Aorta (tissue), 5 donors: Measurements from ENCODE around the gene CD48. TPM values are rescaled to one million over a fixed set of nuclear protein-coding genes. Genes with fewer than 3 reads are reported as not detected.
"Not testable (repeated sequence)": the region's sequence is repeated elsewhere in the genome, so short reads cannot be mapped to it uniquely, and the experiment has no call there.

ENCODE experiments used
- ATAC-seq: fragments of 200-7000 bp; cut with Tn5 transposase; one replicate; pipeline ENCODE4 v1.9.1; 2022; ENCODE audit warnings: moderate library complexity; ENCODE audit not compliant: low FRiP score
- DNase-seq, 2 donors: peaks; one replicate each; pipeline ENCODE4 v3.0.0-alpha.2; 2020
- H3K27ac ChIP-seq, 2 donors: one replicate each; pipeline ENCODE4 v1.5.1; 2013; ENCODE audit warnings: low read length in 2 of 2, mild to moderate bottlenecking in 2 of 2, moderate library complexity in 2 of 2, control low read depth in 1 of 2, inconsistent platforms in 1 of 2, low read depth in 1 of 2
- H3K27me3 ChIP-seq, 2 donors: one replicate each; pipeline ENCODE4 v1.6.1; 2013; ENCODE audit warnings: control low read depth in 1 of 2, low read length in 1 of 2, mild to moderate bottlenecking in 1 of 2, moderate library complexity in 1 of 2; ENCODE audit not compliant: insufficient read depth in 2 of 2, control insufficient read depth in 1 of 2
- H3K36me3 ChIP-seq, 2 donors: one replicate each; pipeline ENCODE4 v1.6.1; 2013; ENCODE audit warnings: control low read depth in 1 of 2, low read length in 1 of 2, mild to moderate bottlenecking in 1 of 2; ENCODE audit not compliant: insufficient read depth in 2 of 2, control insufficient read depth in 1 of 2
- H3K4me1 ChIP-seq, 2 donors: one replicate each; pipeline ENCODE4 v1.6.1; 2013; ENCODE audit warnings: low read length in 2 of 2, control low read depth in 1 of 2, mild to moderate bottlenecking in 1 of 2, moderate library complexity in 1 of 2; ENCODE audit not compliant: insufficient read depth in 2 of 2, control insufficient read depth in 1 of 2
- H3K4me3 ChIP-seq, 2 donors: one replicate each; pipeline ENCODE4 v1.5.1; 2013; ENCODE audit warnings: low read length in 2 of 2, control low read depth in 1 of 2, mild to moderate bottlenecking in 1 of 2
- H3K9me3 ChIP-seq: one replicate; pipeline ENCODE4 v1.6.1; 2013; ENCODE audit warnings: mild to moderate bottlenecking, low read length; ENCODE audit not compliant: control insufficient read depth
- WGBS, 2 donors: extraction: QIAGEN DNeasy Blood & Tissue Kit; methylation state at CpG; one replicate each; pipeline ENCODE4 v1.1.7; 2013; 5-methylcytosine and 5-hydroxymethylcytosine counted together
- intact Hi-C, 2 donors: fragments of 100-400 bp; cut with DNase I; formaldehyde crosslinking; loops; one replicate each; pipeline versions ENCODE4 v1.14.2 to v1.15.0; 2022
- polyA plus RNA-seq, 2 donors: library from polyadenylated mRNA; stranded (reverse); fragments of 200-250 nt; gene quantifications; one replicate each; pipeline ENCODE4 v1.2.3, GENCODE V29; 2013
- total RNA-seq, 2 donors: library from RNA; stranded (reverse); fragmentation: NEBNext Ultra II Directional; extraction: Animal tissue kit (Norgen Biotek cat#: 25700); gene quantifications; one replicate each; pipeline ENCODE4 v1.2.1, GENCODE V29; 2021
- donor health status: healthy with polysubstance abuse.
- donor health status: Bipolar disorder and iron deficiency.
- donor health status: DM: no; HTN: no; CAD: no.
- donor health status: DM: no; HTN: no; CAD: no.
- donor health status: DM: yes; HTN: yes; CAD: no.

Gene CD48
- total and polyA plus RNA-seq, 4 donors, result 1.7 to 11.3 (median 5.2) TPM

DNA sequence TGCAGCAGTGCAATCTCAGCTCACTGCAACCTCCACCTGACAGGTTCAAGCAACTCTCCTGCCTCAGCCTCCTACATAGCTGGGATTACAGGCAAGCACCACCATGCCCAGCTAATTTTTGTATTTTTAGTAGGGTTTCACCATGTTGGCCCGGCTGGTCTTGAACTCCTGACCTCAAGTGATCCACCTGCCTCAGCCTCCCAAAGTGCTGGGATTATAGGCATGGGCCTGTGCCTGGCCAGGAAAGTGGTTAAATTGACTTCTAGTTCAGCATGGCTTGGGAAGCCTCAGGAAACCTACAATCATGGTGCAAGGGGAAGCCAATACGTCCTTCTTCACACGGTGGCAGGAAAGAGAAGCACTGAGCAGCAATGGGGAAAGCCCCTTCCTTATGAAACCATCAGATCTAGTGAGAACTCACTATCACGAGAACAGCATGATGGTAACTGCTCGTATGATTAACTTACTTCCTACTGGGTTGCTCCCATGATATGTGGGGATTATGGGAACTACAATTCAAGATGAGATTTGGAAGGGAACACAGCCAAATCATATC lies 981 bp upstream of the CD48 start:
- intact Hi-C loops, H3K4me1 ChIP-seq, H3K27ac ChIP-seq, H3K27me3 ChIP-seq, H3K36me3 ChIP-seq, H3K9me3 ChIP-seq, H3K4me3 ChIP-seq, DNase-seq: not testable (repeated sequence)
- peak; percentile 49 for ATAC-seq
- WGBS, 2 donors, result 71 to 79% methylated on average over 5 of the region's 5 CpGs

DNA sequence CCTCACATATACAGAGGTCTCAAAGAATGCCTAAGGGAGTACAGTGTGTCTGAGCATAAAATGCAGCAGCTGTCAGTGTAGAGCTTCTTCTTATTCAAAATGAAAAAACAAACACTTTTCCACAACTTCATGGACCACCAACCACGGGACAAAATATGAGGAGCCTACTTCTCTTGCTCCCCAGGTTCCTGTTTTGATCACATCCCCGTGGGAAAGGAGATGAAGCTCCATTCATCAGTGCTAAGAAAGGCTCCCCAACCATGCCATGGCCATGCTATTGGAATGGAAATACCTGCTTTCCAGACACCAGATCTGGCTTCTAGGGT lies 383 bp downstream of the CD48 start:
- Histone ChIP-seq H3K4me1 (no peaks in the 10 kb centered on the region), H3K9me3 (no peaks in the 10 kb centered on the region), H3K27me3 (peaks cover 0 to 2% of the 10 kb centered on the region in 2 donors), H3K27ac (no peak overlapping the region), H3K4me3 (no peak overlapping the region), H3K36me3 (no peaks in the 10 kb centered on the region)
- intact Hi-C loops, result no loop called here
- ATAC-seq (no peak), DNase-seq (no peak)
- 58 to 69% methylated on average over 2 of the region's 2 CpGs for WGBS, 2 donors

DNA sequence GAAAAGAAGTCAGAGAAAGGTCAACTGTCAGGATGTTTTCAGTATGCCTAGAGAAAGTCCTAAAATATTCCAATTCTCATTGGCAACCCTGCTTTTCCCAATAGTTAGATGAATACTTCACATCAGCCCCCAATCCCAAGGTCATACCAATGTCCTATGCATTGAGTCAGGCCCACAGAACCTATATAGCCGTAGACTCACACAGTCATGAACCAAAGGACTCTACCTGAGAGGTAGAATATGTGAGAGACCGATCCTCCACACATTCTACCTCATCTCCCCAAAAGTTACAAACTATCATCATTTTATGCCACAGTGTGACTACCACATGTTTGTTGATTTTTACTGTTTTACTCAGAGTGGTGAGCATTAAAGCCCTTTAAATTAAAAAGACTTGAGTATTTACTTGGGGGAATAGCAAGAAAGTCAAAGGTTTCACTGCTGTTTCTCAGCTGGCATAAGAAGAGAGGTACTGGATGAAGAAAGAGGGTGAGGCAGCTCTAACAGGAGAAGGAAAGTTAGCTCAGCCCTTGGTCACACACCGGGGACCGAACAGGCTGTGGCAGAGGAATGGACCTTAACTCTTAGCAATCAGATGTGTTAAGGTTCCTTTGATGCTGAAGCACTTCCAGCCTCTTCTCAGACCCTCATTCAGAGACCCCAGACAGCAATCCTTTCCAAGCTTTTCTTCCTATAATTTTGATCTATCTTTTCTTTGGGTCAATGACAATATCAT lies 937 bp downstream of the CD48 start:
- no peak for DNase-seq
- Histone ChIP-seq H3K9me3 (no peaks in the 10 kb centered on the region), H3K27me3 (peaks cover 0 to 2% of the 10 kb centered on the region in 2 donors), H3K4me1 (no peaks in the 10 kb centered on the region), H3K4me3 (no peak overlapping the region), H3K27ac (no peak overlapping the region), H3K36me3 (no peaks in the 10 kb centered on the region)
- ATAC-seq, result no peak
- intact Hi-C loops, result no loop called here
- 76 to 81% methylated on average over 4 of the region's 4 CpGs for WGBS, 2 donors

DNA sequence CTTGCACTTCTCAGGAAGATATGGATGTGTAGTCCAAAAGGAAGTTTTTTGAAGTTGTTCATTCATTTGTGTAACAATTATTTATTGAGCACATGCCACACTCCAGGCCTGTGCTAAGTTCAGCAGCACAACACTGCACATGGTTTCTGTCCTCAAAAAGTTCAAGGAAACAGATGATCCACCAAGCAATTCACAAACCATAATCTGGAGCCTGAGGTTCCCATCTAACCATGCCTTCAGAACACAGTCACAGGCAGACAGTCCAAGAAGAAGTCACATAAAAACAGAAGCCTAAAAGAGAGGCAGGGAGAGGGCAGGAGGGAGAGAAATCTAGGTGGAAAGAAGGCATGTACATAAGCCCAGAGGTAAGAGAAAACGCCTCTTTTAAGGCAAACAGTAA lies 1.9 kb downstream of the CD48 start:
- no peaks in the 10 kb centered on the region for H3K36me3 ChIP-seq
- no peak for ATAC-seq
- 81 to 95% methylated on average over 1 of the region's 1 CpG for WGBS, 2 donors
- no peaks in the 10 kb centered on the region for H3K9me3 ChIP-seq
- H3K27me3 ChIP-seq, result peaks cover 0 to 2% of the 10 kb centered on the region in 2 donors
- no peak for DNase-seq
- no peak overlapping the region for H3K27ac ChIP-seq
- intact Hi-C loops, result no loop called here
- no peaks in the 10 kb centered on the region for H3K4me1 ChIP-seq
- no peak overlapping the region for H3K4me3 ChIP-seq

DNA sequence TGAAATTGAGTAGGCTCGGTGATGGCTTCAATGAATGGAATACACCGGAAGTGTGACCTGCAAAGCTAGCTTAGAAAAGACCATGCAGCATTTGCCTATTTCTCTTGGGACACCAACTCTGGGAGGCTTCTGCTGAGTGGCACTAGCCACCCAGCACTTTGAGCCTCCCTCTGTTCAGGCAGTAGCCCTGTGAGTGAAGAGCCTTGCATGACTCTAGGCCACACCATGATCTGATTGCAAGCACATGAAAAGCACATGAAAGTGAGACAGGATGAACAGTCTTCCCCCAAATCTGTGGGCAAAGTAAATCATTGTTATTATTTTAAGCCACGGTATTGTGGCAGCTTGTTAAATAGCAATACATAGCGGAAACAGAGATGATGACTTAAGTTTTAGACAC lies 2.8 kb downstream of the CD48 start:
- Histone ChIP-seq H3K27ac (no peak overlapping the region), H3K9me3 (no peaks in the 10 kb centered on the region), H3K4me3 (no peak overlapping the region), H3K36me3 (no peaks in the 10 kb centered on the region), H3K27me3 (peaks cover 0 to 2% of the 10 kb centered on the region in 2 donors), H3K4me1 (no peaks in the 10 kb centered on the region)
- 69 to 81% methylated on average over 4 of the region's 4 CpGs for WGBS, 2 donors
- ATAC-seq, result no peak
- no peak for DNase-seq
- intact Hi-C loops, result no loop called here

DNA sequence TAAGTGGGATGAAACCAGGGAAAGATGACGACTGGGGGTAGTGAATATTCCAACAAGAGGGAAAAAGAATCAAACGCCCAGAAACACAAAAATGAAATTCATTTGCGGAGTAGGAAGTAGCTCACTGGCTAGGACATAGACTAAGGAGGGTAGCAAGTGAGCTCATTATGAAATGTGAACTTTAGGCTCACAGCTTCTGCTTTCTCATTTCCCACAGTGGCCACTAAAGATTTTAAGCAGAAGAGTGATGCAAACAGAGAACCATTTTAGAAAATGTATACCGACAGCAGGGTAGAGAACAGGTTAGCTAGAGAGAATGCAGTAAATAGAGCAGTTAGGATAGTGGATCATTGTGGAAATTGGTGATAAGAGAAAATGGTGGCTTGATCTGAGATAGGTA lies 3.5 kb downstream of the CD48 start:
- Histone ChIP-seq H3K27me3 (peaks cover 0 to 2% of the 10 kb centered on the region in 2 donors), H3K4me3 (no peak overlapping the region), H3K36me3 (no peaks in the 10 kb centered on the region), H3K9me3 (no peaks in the 10 kb centered on the region), H3K27ac (no peak overlapping the region), H3K4me1 (no peaks in the 10 kb centered on the region)
- ATAC-seq (no peak), DNase-seq (no peak)
- intact Hi-C loops, result no loop called here
- 77 to 86% methylated on average over 4 of the region's 4 CpGs for WGBS, 2 donors

DNA sequence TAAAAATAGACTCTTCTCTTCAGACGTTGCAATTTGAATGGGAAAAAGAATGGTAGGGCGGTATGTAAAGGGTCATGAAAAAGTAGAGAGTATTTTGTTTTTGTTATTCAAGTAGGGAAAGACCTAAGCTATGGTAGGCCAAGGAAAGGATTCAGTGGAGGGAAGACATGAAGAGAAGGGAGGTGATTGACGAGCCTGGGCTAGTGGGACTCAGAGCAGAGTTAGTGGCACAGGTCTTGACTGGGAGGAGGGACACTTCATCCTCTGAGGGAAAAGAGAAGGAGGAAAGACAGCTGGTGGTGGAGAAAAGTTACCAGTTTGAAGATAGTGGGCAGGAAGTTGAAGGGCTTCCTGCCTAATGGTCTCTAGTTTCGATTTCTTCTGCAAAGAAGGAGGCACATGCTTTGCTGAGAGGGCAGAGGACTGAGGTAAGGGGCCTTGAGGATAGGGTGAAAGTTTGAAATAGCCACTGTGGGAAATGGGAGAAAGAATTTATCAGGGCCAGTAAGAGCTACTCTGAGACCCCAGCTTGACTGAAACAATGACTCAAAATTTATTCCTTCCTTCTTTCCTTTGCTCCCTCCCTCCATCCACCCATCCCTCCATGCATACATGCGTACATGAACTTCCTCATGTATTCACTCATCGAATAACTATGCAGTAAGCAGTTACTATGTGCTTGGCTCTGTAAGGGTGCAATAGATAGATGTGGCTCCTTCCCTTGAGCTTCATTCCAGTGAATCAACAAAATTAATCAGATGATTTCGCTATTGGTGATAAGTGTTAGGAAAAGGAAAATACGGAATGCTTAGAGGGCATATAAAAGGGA lies 4.2 kb downstream of the CD48 start:
- Histone ChIP-seq H3K27me3 (peaks cover 0 to 2% of the 10 kb centered on the region in 2 donors), H3K27ac (no peak overlapping the region), H3K36me3 (no peaks in the 10 kb centered on the region), H3K4me3 (no peak overlapping the region), H3K9me3 (no peaks in the 10 kb centered on the region), H3K4me1 (no peaks in the 10 kb centered on the region)
- 79 to 80% methylated on average over 8 of the region's 8 CpGs for WGBS, 2 donors
- DNase-seq (no peak), ATAC-seq (no peak)
- intact Hi-C loops, result no loop called here

DNA sequence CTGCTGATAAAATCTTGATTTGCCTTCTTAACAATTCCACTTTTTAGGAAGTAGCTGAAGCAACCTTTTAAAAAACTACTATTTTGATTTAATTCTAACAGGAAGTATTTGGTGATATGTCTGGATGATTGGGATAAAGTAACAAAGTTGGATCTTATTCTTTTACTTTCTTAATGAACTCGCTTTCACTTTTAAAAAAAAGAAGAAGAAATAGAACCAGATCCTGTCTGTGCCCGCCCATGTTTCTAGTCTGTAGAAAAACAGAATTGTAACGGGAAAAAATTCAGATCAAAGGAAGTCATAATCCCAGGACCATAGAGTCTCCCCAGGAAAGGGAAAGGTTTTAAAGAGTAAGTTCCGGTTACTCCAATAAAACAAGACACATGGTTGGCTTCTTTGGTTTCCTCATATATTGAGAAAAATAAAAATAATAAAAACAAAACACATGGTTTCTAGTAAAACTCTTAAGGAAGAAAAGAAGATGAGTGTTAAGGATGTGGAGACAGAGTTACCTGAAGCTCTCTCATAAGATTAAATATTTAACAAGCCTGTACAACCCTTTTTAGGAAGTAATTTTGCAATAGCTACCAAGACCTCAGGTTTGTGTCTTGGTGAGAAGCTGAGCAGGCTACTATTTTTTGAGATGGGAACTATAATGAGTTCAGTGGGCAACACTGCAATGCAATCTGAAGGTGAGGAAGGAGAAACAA lies 4.9 kb downstream of the CD48 start:
- intact Hi-C loops, result no loop called here
- no peak overlapping the region for H3K4me3 ChIP-seq
- DNase-seq (no peak), ATAC-seq (no peak)
- H3K9me3 ChIP-seq, result no peaks in the 10 kb centered on the region
- no peaks in the 10 kb centered on the region for H3K36me3 ChIP-seq
- H3K27me3 ChIP-seq, result peaks cover 0 to 2% of the 10 kb centered on the region in 2 donors
- 45 to 49% methylated on average over 4 of the region's 4 CpGs for WGBS, 2 donors
- H3K4me1 ChIP-seq, result no peaks in the 10 kb centered on the region
- no peak overlapping the region for H3K27ac ChIP-seq
